H1 (cell line): ENCODE measurements around the gene ARRDC2. TPM values are rescaled to one million over a fixed set of nuclear protein-coding genes. Genes with fewer than 3 reads are reported as not detected.

Source experiments
- EP300 ChIP-seq, 2 experiments: IDR thresholded peaks; 1 replicate in 1 of 2; 2 replicates in 1 of 2; pipeline ENCODE4 v1.6.1; 2011 to 2012; ENCODE audit warnings: low read depth in 2 of 2, low read length in 2 of 2, mild to moderate bottlenecking in 2 of 2, borderline replicate concordance in 1 of 2, inconsistent platforms in 1 of 2, moderate library complexity in 1 of 2
- HDAC2 ChIP-seq, 2 experiments: fragments of 300-600 bp in 1 of 2; sonication (generic) in 1 of 2; IDR thresholded peaks; 2 replicates each; pipeline ENCODE4 v1.6.1; 2011 to 2012; ENCODE audit warnings: low read depth in 2 of 2, low read length in 2 of 2, mild to moderate bottlenecking in 2 of 2, moderate library complexity in 2 of 2, borderline replicate concordance in 1 of 2, inconsistent platforms in 1 of 2
- NRF1 ChIP-seq: IDR thresholded peaks from 2 replicates; pipeline ENCODE4 v1.6.1; 2011; ENCODE audit warnings: mild to moderate bottlenecking, low read depth, low read length, improper control_type of control experiment
- PHF8 ChIP-seq: fragments of 200-600 bp; sonication (generic); conservative IDR thresholded peaks from 2 replicates; pipeline ENCODE4 v1.7.1; 2012; ENCODE audit warnings: low read depth, mild to moderate bottlenecking, inconsistent platforms, low read length, moderate library complexity
- POLR2A ChIP-seq, 2 experiments: IDR thresholded peaks; 1 replicate in 1 of 2; 2 replicates in 1 of 2; pipeline ENCODE4 v1.6.1; 2011; ENCODE audit warnings: low read depth in 2 of 2, low read length in 2 of 2, mild to moderate bottlenecking in 2 of 2; ENCODE audit errors: control extremely low read depth in 1 of 2
- RNF2 ChIP-seq: fragments of 200-900, 300-1000 bp; sonication (generic); IDR thresholded peaks from 2 replicates; pipeline ENCODE4 v1.7.1; 2016; ENCODE audit warnings: borderline replicate concordance, low read depth, mild to moderate bottlenecking, antibody characterized with exemption, low read length; ENCODE audit not compliant: poor library complexity, severe bottlenecking; ENCODE audit errors: missing control alignments
- TBP ChIP-seq: IDR thresholded peaks from 2 replicates; pipeline ENCODE4 v1.6.1; 2011; ENCODE audit warnings: low read depth, low read length, improper control_type of control experiment
- ZNF274 ChIP-seq: IDR thresholded peaks from 2 replicates; pipeline ENCODE4 v1.7.0; 2012; ENCODE audit warnings: low read length, borderline replicate concordance; ENCODE audit errors: extremely low read depth
- polyA plus RNA-seq, 7 experiments: library from polyadenylated mRNA; depleted of rRNA in 3 of 7; stranded (reverse) in 5 of 7; unstranded in 2 of 7; fragments of >200 nt in 5 of 7; fragments of 200-250 nt in 2 of 7; gene quantifications; 1 replicate in 5 of 7; 2 replicates in 1 of 7; 4 replicates in 1 of 7; pipeline versions ENCODE4 v1.2.1 to v1.2.3, GENCODE V29; 2011 to 2013; ENCODE audit warnings: missing spikeins in 2 of 7, mixed read lengths in 2 of 7
- total RNA-seq: library from RNA; stranded (reverse); fragmentation: NEBNext Ultra II Directional; extraction: Animal tissue kit (Norgen Biotek cat#: 25700); gene quantifications from 2 replicates; pipeline ENCODE4 v1.2.1, GENCODE V29; 2021
- TF ChIP-seq, protein P1 (sequence below): fragments of 300-600 bp; sonication (generic); IDR thresholded peaks from 2 replicates; pipeline ENCODE4 v1.7.1; 2012; ENCODE audit warnings: low read length, moderate library complexity, mild to moderate bottlenecking, inconsistent platforms; ENCODE audit not compliant: insufficient replicate concordance

ARRDC2 gene
- total and polyA plus RNA-seq, 2 of the 8 experiments (the other 6 are each of a cell fraction or from before 2014, with no cell fraction given): 5.4 to 6.9 TPM

DNA sequence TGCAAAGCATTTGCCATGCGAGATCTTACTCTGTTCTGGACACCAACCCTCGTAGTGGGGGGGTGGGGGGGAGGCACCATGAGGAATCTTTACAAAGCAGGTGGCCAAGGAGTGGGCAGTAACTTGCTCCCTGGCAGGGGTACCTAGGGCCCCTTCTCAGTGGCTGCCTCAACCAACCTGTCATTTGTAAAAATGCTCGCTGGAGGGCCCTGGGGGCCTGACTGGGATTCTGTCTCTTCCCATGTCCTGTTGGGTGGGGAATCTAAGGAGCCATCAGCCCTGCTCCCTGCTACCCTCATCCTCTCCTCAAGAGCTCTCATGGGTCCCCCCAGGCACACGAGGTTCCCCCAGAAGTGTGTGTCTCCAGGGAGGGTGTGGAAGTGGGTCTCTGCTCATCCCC is 39.6 kb upstream of the ARRDC2 start (continued):
- TF ChIP-seq, protein P1, sequence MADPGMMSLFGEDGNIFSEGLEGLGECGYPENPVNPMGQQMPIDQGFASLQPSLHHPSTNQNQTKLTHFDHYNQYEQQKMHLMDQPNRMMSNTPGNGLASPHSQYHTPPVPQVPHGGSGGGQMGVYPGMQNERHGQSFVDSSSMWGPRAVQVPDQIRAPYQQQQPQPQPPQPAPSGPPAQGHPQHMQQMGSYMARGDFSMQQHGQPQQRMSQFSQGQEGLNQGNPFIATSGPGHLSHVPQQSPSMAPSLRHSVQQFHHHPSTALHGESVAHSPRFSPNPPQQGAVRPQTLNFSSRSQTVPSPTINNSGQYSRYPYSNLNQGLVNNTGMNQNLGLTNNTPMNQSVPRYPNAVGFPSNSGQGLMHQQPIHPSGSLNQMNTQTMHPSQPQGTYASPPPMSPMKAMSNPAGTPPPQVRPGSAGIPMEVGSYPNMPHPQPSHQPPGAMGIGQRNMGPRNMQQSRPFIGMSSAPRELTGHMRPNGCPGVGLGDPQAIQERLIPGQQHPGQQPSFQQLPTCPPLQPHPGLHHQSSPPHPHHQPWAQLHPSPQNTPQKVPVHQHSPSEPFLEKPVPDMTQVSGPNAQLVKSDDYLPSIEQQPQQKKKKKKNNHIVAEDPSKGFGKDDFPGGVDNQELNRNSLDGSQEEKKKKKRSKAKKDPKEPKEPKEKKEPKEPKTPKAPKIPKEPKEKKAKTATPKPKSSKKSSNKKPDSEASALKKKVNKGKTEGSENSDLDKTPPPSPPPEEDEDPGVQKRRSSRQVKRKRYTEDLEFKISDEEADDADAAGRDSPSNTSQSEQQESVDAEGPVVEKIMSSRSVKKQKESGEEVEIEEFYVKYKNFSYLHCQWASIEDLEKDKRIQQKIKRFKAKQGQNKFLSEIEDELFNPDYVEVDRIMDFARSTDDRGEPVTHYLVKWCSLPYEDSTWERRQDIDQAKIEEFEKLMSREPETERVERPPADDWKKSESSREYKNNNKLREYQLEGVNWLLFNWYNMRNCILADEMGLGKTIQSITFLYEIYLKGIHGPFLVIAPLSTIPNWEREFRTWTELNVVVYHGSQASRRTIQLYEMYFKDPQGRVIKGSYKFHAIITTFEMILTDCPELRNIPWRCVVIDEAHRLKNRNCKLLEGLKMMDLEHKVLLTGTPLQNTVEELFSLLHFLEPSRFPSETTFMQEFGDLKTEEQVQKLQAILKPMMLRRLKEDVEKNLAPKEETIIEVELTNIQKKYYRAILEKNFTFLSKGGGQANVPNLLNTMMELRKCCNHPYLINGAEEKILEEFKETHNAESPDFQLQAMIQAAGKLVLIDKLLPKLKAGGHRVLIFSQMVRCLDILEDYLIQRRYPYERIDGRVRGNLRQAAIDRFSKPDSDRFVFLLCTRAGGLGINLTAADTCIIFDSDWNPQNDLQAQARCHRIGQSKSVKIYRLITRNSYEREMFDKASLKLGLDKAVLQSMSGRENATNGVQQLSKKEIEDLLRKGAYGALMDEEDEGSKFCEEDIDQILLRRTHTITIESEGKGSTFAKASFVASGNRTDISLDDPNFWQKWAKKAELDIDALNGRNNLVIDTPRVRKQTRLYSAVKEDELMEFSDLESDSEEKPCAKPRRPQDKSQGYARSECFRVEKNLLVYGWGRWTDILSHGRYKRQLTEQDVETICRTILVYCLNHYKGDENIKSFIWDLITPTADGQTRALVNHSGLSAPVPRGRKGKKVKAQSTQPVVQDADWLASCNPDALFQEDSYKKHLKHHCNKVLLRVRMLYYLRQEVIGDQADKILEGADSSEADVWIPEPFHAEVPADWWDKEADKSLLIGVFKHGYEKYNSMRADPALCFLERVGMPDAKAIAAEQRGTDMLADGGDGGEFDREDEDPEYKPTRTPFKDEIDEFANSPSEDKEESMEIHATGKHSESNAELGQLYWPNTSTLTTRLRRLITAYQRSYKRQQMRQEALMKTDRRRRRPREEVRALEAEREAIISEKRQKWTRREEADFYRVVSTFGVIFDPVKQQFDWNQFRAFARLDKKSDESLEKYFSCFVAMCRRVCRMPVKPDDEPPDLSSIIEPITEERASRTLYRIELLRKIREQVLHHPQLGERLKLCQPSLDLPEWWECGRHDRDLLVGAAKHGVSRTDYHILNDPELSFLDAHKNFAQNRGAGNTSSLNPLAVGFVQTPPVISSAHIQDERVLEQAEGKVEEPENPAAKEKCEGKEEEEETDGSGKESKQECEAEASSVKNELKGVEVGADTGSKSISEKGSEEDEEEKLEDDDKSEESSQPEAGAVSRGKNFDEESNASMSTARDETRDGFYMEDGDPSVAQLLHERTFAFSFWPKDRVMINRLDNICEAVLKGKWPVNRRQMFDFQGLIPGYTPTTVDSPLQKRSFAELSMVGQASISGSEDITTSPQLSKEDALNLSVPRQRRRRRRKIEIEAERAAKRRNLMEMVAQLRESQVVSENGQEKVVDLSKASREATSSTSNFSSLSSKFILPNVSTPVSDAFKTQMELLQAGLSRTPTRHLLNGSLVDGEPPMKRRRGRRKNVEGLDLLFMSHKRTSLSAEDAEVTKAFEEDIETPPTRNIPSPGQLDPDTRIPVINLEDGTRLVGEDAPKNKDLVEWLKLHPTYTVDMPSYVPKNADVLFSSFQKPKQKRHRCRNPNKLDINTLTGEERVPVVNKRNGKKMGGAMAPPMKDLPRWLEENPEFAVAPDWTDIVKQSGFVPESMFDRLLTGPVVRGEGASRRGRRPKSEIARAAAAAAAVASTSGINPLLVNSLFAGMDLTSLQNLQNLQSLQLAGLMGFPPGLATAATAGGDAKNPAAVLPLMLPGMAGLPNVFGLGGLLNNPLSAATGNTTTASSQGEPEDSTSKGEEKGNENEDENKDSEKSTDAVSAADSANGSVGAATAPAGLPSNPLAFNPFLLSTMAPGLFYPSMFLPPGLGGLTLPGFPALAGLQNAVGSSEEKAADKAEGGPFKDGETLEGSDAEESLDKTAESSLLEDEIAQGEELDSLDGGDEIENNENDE: no peak
- TF ChIP-seq TBP (no peak), NRF1 (no peak), HDAC2 (IDR thresholded peaks at IDR 0.05; ENCODE audit: borderline replicate concordance in 1 of 2, low read depth in 2 of 2, low read length in 2 of 2) (no peak), ZNF274 (no peak), EP300 (IDR thresholded peaks at IDR 0.05; ENCODE audit: borderline replicate concordance in 1 of 2, low read depth in 2 of 2, low read length in 2 of 2) (no peak), RNF2 (no peak), POLR2A (IDR thresholded peaks at IDR 0.05; ENCODE audit: control extremely low read depth in 1 of 2, low read depth in 2 of 2, low read length in 2 of 2) (no peak), PHF8 (no peak)
- TF ChIP-seq, all 59 proteins: peak for 0
